Loucy (cell line): ENCODE data around the gene PHKB.

Experiments
- EZH2phosphoT487 ChIP-seq: fragments of 200-600 bp; IDR thresholded peaks from 2 replicates; pipeline ENCODE4 v1.6.1; 2018; ENCODE audit warnings: antibody characterized with exemption, mild to moderate bottlenecking, moderate library complexity, borderline replicate concordance
- TF ChIP-seq, protein P1 (sequence below): fragments of 200-600 bp; sonication (generic); conservative IDR thresholded peaks from 2 replicates; pipeline ENCODE4 v1.5.1; 2014; ENCODE audit warnings: mild to moderate bottlenecking, antibody characterized with exemption, low read length

DNA sequence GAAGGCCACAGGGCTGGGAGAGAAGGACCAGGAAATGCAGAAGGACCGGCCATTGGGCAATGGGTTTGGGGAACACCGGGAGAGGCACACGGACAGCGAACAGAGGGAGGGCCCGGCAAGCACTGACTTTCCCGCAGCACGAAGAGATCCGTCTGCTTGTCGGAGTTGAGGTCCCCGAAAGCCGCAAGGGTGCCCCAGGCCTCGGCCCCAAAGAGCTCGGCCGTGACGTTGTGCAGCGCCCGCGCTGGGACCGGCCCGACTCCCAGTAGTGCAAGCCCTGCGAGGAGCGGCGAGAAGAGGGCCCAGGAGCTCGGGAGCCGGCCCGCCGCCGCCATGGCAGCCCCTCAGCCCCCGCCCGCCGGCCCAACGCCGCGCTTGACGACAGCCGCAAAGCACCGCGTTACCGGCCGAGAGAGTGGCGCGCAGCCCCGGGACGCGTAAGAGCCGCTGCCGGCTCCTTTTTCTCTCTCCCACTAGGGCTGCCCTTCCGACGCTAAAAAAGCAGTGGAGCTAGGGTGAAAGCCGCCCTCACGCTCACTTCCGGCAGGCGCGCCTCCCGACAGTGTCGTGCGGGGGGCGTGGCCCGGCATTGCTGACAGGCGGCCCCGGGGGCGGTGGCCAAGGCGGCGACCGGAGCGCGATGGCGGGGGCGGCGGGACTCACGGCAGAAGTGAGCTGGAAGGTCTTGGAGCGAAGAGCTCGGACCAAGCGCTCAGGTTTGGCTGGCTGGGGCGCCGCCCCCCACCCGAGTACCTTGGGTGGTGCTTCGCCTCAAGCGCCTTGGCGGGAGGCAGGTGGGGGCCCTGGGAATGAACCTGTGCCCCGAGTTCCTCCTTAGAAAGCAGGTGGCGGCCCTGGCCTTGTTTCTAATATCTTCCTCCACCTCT, at the start of gene PHKB, which contains the start of gene ITFG1:
- TF ChIP-seq, protein P1, sequence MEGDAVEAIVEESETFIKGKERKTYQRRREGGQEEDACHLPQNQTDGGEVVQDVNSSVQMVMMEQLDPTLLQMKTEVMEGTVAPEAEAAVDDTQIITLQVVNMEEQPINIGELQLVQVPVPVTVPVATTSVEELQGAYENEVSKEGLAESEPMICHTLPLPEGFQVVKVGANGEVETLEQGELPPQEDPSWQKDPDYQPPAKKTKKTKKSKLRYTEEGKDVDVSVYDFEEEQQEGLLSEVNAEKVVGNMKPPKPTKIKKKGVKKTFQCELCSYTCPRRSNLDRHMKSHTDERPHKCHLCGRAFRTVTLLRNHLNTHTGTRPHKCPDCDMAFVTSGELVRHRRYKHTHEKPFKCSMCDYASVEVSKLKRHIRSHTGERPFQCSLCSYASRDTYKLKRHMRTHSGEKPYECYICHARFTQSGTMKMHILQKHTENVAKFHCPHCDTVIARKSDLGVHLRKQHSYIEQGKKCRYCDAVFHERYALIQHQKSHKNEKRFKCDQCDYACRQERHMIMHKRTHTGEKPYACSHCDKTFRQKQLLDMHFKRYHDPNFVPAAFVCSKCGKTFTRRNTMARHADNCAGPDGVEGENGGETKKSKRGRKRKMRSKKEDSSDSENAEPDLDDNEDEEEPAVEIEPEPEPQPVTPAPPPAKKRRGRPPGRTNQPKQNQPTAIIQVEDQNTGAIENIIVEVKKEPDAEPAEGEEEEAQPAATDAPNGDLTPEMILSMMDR, result no peak
- no peak for TF ChIP-seq EZH2phosphoT487
